IMR-90 (cell line): Measurements from ENCODE around the gene SCNN1B. TPM values are rescaled to one million over a fixed set of nuclear protein-coding genes. Genes with fewer than 3 reads are reported as not detected.

ENCODE experiments used
- ATAC-seq: fragments of 200-7000 bp; cut with Tn5 transposase; 2 replicates; pipeline ENCODE4 v1.9.1; 2020; ENCODE audit warnings: low read depth, mild to moderate bottlenecking, moderate library complexity
- BruUV-seq: library from RNA; stranded (reverse); fragments of 400-500 nt; replicated peaks from 2 replicates; lab custom pipeline; 2021; lab: Mats Ljungman, UMichigan
- CTCF ChIA-PET: fragments of 300-600 bp; formaldehyde crosslinking; extraction: SDS; loops from one replicate; lab custom pipeline; 2021; ENCODE audit warnings: antibody characterized with exemption; lab: Yijun Ruan, JAX
- POLR2A ChIA-PET: fragments of 300-600 bp; sonication (Branson Sonifier 250); formaldehyde crosslinking; loops from one replicate; lab custom pipeline; 2022; ENCODE audit warnings: antibody characterized with exemption; ENCODE audit not compliant: unreplicated experiment; lab: Charles Lee
- DNase-seq: peaks from one replicate; pipeline ENCODE4 v3.0.0; 2013
- H2AFZ ChIP-seq: replicated peaks from 2 replicates; pipeline ENCODE3; 2013; ENCODE audit warnings: low read length, mild to moderate bottlenecking; ENCODE audit not compliant: poor library complexity
- H2AK5ac ChIP-seq: 2 replicates; pipeline ENCODE4 v1.6.1; 2013; ENCODE audit warnings: low read depth, low read length, inconsistent platforms
- H2AK9ac ChIP-seq: replicated peaks from 2 replicates; pipeline ENCODE3; 2013; ENCODE audit warnings: mild to moderate bottlenecking, low read depth, low read length, moderate library complexity; ENCODE audit not compliant: poor library complexity
- H2BK120ac ChIP-seq: 2 replicates; pipeline ENCODE4 v1.6.1; 2013; ENCODE audit warnings: low read depth, low read length, inconsistent platforms
- H2BK15ac ChIP-seq: 3 replicates; pipeline ENCODE4 v1.6.1; 2013; ENCODE audit warnings: low read depth, low read length, inconsistent platforms
- H2BK20ac ChIP-seq: 2 replicates; pipeline ENCODE4 v1.6.1; 2013; ENCODE audit warnings: low read depth, mild to moderate bottlenecking, inconsistent platforms, low read length, moderate library complexity
- H2BK5ac ChIP-seq: 2 replicates; pipeline ENCODE4 v1.6.1; 2013; ENCODE audit warnings: mild to moderate bottlenecking, low read depth, low read length, inconsistent platforms; ENCODE audit not compliant: poor library complexity, severe bottlenecking
- H3K14ac ChIP-seq: replicated peaks from 2 replicates; pipeline ENCODE4 v1.6.1; 2013; ENCODE audit warnings: low read depth, low read length, inconsistent platforms
- H3K18ac ChIP-seq: 2 replicates; pipeline ENCODE4 v1.6.1; 2013; ENCODE audit warnings: low read depth, low read length, control low read depth
- H3K23ac ChIP-seq: 2 replicates; pipeline ENCODE4 v1.6.1; 2013; ENCODE audit warnings: low read depth, low read length, inconsistent platforms
- H3K27ac ChIP-seq: 2 replicates; pipeline ENCODE4 v1.5.1; 2013; ENCODE audit warnings: mild to moderate bottlenecking, control low read depth, low read length; ENCODE audit not compliant: insufficient read depth
- H3K27me3 ChIP-seq: 2 replicates; pipeline ENCODE4 v1.6.1; 2013; ENCODE audit warnings: low read length; ENCODE audit not compliant: control insufficient read depth, insufficient read depth
- H3K36me3 ChIP-seq: 2 replicates; pipeline ENCODE4 v1.6.1; 2013; ENCODE audit warnings: low read length, mixed read lengths; ENCODE audit not compliant: control insufficient read depth, insufficient read depth
- H3K4ac ChIP-seq: 2 replicates; pipeline ENCODE4 v1.6.1; 2013; ENCODE audit warnings: low read depth, low read length, inconsistent platforms
- H3K4me1 ChIP-seq: 2 replicates; pipeline ENCODE4 v1.6.1; 2013; ENCODE audit warnings: low read length, mixed read lengths; ENCODE audit not compliant: control insufficient read depth, insufficient read depth
- H3K4me2 ChIP-seq: 2 replicates; pipeline ENCODE4 v1.6.1; 2013; ENCODE audit warnings: low read depth, mild to moderate bottlenecking, control low read depth, low read length, moderate library complexity
- H3K4me3 ChIP-seq: 2 replicates; pipeline ENCODE4 v1.5.1; 2013; ENCODE audit warnings: low read depth, mild to moderate bottlenecking, control low read depth, low read length, moderate library complexity; ENCODE audit not compliant: insufficient read depth
- H3K56ac ChIP-seq: 2 replicates; pipeline ENCODE4 v1.6.1; 2013; ENCODE audit warnings: low read length, inconsistent platforms; ENCODE audit not compliant: insufficient read depth; ENCODE audit errors: extremely low read depth
- H3K79me1 ChIP-seq, 2 experiments: 2 replicates each; pipeline ENCODE4 v1.6.1; 2013; ENCODE audit warnings: low read length in 2 of 2, inconsistent platforms in 1 of 2, low read depth in 1 of 2
- H3K9ac ChIP-seq: 2 replicates; pipeline ENCODE4 v1.6.1; 2013; ENCODE audit warnings: low read depth, low read length, control low read depth
- H3K9me1 ChIP-seq: 2 replicates; pipeline ENCODE4 v1.6.1; 2013; ENCODE audit warnings: low read length, inconsistent platforms; ENCODE audit not compliant: insufficient read depth
- H3K9me3 ChIP-seq: 2 replicates; pipeline ENCODE4 v1.6.1; 2013; ENCODE audit warnings: low read length; ENCODE audit not compliant: control insufficient read depth, insufficient read depth
- H4K20me1 ChIP-seq: 2 replicates; pipeline ENCODE4 v1.6.1; 2013; ENCODE audit warnings: low read length, inconsistent platforms; ENCODE audit not compliant: insufficient read depth
- H4K5ac ChIP-seq: 2 replicates; pipeline ENCODE4 v1.6.1; 2013; ENCODE audit warnings: mild to moderate bottlenecking, low read depth, low read length, control low read depth
- H4K8ac ChIP-seq, 2 experiments: 2 replicates each; pipeline ENCODE4 v1.6.1; 2013; ENCODE audit warnings: low read depth in 2 of 2, low read length in 2 of 2, control low read depth in 1 of 2, inconsistent platforms in 1 of 2
- H4K91ac ChIP-seq: 2 replicates; pipeline ENCODE4 v1.6.1; 2013; ENCODE audit warnings: low read depth, low read length, inconsistent platforms; ENCODE audit not compliant: insufficient read depth
- CEBPB ChIP-seq: IDR thresholded peaks from 2 replicates; pipeline ENCODE4 v1.6.1; 2012; ENCODE audit warnings: low read depth, low read length, improper control_type of control experiment
- ELK1 ChIP-seq: fragments of 150-350 bp; IDR thresholded peaks from 2 replicates; pipeline ENCODE4 v1.6.1; 2016; ENCODE audit warnings: low read depth, mild to moderate bottlenecking, low read length, moderate library complexity, borderline replicate concordance
- MAFK ChIP-seq: IDR thresholded peaks from 2 replicates; pipeline ENCODE4 v1.6.1; 2012; ENCODE audit warnings: low read depth, low read length, improper control_type of control experiment
- MAZ ChIP-seq: IDR thresholded peaks from 2 replicates; pipeline ENCODE4 v1.6.1; 2012; ENCODE audit warnings: low read depth, mild to moderate bottlenecking, low read length, improper control_type of control experiment, moderate library complexity, borderline replicate concordance
- MXI1 ChIP-seq: IDR thresholded peaks from 2 replicates; pipeline ENCODE4 v1.6.1; 2012; ENCODE audit warnings: low read depth, mild to moderate bottlenecking, low read length, moderate library complexity, borderline replicate concordance
- POLR2A ChIP-seq: IDR thresholded peaks from 2 replicates; pipeline ENCODE4 v1.6.1; 2012; ENCODE audit warnings: mild to moderate bottlenecking, low read depth, low read length
- SMC3 ChIP-seq: fragments of 150-350 bp; IDR thresholded peaks from 2 replicates; pipeline ENCODE4 v1.6.1; 2016; ENCODE audit warnings: low read depth, mild to moderate bottlenecking, antibody characterized with exemption, low read length, moderate library complexity
- WGBS, 2 experiments: methylation state at CpG; one replicate each; pipeline versions ENCODE4 v1.1.5 to v1.1.7; 2013; ENCODE audit warnings: missing lambda C conversion rate in 2 of 2; ENCODE audit not compliant: insufficient read length in 1 of 2; ENCODE audit errors: extremely low coverage in 2 of 2; 5-methylcytosine and 5-hydroxymethylcytosine counted together
- dilution Hi-C: fragments of 300-500 bp; cut with HindIII; formaldehyde crosslinking; loops from one replicate; pipeline ENCODE4 v1.14.3; 2018; ENCODE audit warnings: low sequenced_read_pairs; ENCODE audit not compliant: unreplicated experiment
- in situ Hi-C: fragments of 300-500 bp; cut with MboI; formaldehyde crosslinking; loops from 3 replicates; pipeline ENCODE4 v1.14.3; 2019; ENCODE audit warnings: low sequenced_read_pairs, inconsistent platforms, mixed read lengths
- intact Hi-C: fragments of 100-400 bp; cut with micrococcal nuclease; formaldehyde crosslinking; loops from 2 replicates; pipeline ENCODE4 v1.10.0; 2022
- polyA plus RNA-seq, 3 experiments: library from polyadenylated mRNA; depleted of rRNA; stranded (reverse); fragments of >200 nt; gene quantifications; 2 replicates each; pipeline ENCODE4 v1.2.3, GENCODE V29; 2012; ENCODE audit warnings: low replicate concordance in 1 of 3
- total RNA-seq: library from RNA; depleted of rRNA; stranded (reverse); fragments of >200 nt; gene quantifications from 2 replicates; pipeline ENCODE4 v1.2.3, GENCODE V29; 2012
- TF ChIP-seq, protein P1 (sequence below): fragments of 150-350 bp; IDR thresholded peaks from 2 replicates; pipeline ENCODE4 v1.6.1; 2017; ENCODE audit warnings: mild to moderate bottlenecking, antibody characterized with exemption, low read length, low read depth

SCNN1B gene
- total and polyA plus RNA-seq, 2 of the 4 experiments (the other 2 are of a cell fraction) = not detected

DNA sequence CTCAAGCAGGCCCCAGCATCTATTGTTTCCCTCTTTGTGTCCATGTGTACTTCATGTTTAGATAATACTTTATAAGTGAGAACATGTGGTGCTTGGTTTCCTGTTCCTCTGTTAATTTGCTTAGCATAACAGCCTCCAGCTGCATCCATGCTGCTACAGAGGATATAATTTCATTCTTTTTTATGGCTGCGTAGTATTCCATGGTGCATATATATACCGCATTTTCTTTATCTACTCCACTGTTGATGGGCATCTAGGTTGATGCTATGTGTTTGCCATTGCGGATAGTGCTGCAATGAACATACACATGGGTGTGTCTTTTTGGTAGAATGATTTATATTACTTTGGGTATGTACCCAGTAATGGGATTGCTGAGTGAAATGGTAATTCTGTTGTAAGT, 31.4 kb upstream of the SCNN1B start:
- Histone ChIP-seq H2AK5ac (no peak overlapping the region), H3K4ac (no peak overlapping the region), H3K14ac (no peak overlapping the region), H3K27ac (no peak overlapping the region), H3K9me1 (no peaks in the 10 kb centered on the region), H3K4me1 (no peaks in the 10 kb centered on the region), H4K91ac (no peak overlapping the region), H3K4me2 (no peak overlapping the region), H3K79me1 (no peaks in the 10 kb centered on the region), H4K8ac (no peak overlapping the region), H2BK5ac (no peak overlapping the region), H3K27me3 (no peaks in the 10 kb centered on the region), H4K5ac (no peak overlapping the region), H3K23ac (no peak overlapping the region), H4K20me1 (no peaks in the 10 kb centered on the region), H3K18ac (no peak overlapping the region), H3K9me3 (no peaks in the 10 kb centered on the region), H3K9ac (no peak overlapping the region), H3K56ac (no peak overlapping the region), H2BK15ac (no peak overlapping the region), H2AFZ (no peak overlapping the region), H3K4me3 (no peak overlapping the region), H2BK20ac (no peak overlapping the region), H2AK9ac (no peak overlapping the region), H2BK120ac (no peak overlapping the region), H3K36me3 (no peaks in the 10 kb centered on the region)
- dilution Hi-C loops = no loop called here
- in situ Hi-C loops = no loop called here
- no peak for DNase-seq
- POLR2A ChIA-PET = no interaction called here
- CTCF ChIA-PET = no interaction called here
- intact Hi-C loops = no loop called here
- ATAC-seq = no peak
- TF ChIP-seq MAZ (no peak), POLR2A (no peak), SMC3 (no peak), ELK1 (no peak), MXI1 (no peak), CEBPB (no peak), MAFK (no peak)
- TF ChIP-seq, protein P1, sequence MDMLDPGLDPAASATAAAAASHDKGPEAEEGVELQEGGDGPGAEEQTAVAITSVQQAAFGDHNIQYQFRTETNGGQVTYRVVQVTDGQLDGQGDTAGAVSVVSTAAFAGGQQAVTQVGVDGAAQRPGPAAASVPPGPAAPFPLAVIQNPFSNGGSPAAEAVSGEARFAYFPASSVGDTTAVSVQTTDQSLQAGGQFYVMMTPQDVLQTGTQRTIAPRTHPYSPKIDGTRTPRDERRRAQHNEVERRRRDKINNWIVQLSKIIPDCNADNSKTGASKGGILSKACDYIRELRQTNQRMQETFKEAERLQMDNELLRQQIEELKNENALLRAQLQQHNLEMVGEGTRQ = no peak
- BruUV-seq = no TSS peak
- no CpG with 5 or more reads among the region's 3 CpGs for WGBS, 2 experiments
